ENCODE results near the gene HOXA7.
A peak's percentile ranks its signal among the peaks of the same experiment; 100 is the strongest.

The HOXA7 gene

DNA sequence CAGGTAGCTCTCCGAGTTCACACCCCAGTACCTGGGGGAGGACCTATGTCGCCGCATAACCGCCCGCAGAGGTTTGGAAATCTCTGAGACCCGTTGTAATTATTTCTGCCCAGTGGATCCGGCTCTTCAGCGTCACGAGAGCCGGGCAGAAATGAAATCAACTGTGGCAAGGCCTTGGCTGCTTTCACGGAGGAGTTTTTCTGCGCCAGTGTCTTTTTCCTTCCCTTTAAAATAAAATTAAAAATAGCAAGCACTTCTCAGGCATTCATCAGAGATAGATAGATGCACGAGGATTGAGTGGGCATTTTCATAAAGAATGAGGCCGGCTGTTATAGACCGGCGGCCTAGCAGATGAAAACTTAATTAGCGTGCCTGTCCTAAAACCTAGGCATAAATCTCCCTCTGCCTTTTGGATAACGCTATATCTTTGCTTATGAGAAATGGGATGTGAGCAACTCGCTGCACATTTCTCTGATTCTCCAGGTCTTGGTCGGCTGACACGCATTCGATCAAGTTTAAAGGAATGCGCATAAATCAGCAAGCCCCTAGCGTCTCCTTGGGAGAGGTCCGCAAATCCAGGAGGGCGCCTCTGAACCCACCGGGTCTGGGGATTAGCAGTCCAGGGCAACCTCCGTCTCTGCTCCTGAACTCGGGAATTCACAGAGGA is 37.0 kb upstream of the HOXA7 start:
- DNase-seq (ENCODE audit: low read depth, low spot score), result no peak

- no peak for DNase-seq (ENCODE audit: low read depth, low spot score)
Measured at GRCh38 chr7:27192546-27193334, 36.3 kb upstream of the HOXA7 start.

DNA sequence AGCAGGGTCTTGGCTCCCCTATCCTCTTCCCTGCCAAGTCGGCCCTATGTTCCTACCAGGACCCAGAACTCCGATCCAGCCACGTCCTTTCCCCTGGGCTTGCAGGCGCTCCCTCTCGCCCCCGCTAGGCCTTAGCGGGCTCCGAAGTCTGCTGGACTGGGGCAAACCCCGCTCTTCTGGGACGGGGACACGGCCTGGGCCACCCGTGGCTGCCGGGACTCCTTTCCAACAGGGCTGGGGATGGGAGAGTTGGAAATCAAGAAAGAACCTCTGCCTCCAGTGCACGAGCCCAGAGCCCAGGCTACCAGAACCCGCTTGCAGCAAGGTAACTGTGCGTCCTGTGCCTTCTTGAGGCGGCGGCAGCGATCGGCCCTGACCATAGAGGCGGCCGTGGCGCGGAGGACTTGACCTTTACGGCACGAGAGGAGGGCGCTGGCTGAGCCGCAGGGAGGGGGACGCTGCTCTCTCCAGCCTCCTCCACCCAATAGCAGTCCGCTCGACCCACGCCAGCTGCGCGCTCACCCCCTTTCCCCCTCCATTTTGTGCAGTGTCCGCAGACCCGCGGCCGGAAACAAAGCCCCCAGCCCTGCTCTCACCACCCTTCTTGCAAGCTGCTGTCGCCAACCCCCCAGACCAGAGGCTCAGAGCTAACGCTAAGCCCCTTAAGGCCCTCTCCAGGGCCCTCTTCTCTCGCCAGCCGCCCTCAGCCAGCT is 35.5 kb upstream of the HOXA7 start:
- DNase-seq (ENCODE audit: low read depth, low spot score), result no peak

DNA sequence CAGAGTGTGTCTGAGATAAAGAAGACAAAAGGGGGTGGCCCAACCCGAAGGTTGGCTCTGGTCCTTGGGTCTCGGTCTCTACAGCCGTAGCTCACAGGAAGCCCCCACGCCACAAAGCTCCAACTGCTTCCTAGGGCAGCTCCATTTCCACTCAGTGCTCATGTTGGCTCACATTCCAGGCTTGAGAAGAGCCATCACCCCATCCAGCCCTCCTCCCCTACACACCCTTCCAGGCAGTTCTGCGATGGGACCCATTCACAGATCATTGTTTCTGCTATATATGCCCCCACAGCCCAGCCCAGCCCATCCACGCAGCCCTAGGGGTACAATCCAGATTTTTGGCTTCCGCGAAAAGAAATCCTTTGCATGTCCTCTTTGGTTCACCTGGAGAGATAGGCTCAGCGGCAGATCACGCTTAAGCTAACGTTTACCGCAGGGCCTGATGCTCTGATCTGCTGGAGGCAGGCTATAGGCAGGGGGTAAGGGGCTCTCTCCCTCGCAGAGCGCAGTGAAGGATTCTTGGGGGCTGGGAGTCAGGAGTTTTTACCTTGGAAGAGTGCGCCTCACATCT is 34.8 kb upstream of the HOXA7 start:
- no peak for DNase-seq (ENCODE audit: low read depth, low spot score)

DNA sequence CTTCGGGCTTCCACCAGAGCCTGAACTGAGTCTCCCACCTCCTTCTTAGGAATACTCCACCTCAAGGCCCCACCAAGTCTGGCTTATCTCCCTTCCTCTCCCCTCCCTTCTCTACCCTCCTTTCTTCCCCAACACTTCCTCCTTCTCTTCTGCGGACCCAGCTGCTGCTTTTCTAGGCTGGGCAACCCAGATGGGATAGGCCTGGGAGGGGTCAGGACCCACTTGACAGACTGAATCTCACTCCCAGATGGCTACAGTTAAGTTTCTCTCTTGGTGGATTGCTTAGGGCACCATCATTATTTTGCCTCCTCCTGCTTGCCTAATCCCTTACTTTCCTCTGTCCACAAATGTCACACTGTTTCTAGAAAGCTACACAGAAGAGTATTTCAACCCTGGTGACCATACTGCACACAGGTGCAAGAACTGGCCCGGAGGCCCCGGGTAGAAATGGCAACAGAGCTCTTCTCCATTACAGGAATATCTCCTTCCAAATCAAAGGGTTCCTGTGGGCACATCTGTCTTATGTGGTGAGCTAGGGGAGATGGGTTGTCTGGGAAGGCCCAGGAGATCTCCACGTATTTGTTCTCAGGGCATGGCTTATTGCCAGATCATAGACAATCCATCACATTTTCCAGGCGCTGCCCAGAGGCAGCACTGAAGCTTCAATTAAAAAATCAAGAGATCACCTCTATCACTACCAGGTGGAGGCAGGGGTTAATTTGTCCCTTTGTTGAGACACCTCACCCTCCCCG is 33.7 kb upstream of the HOXA7 start:
- DNase-seq (ENCODE audit: low read depth, low spot score), result no peak

GRCh38 chr7:27189295-27189996 is 33.0 kb upstream of the HOXA7 start:
- DNase-seq (ENCODE audit: low read depth, low spot score), result no peak

DNA sequence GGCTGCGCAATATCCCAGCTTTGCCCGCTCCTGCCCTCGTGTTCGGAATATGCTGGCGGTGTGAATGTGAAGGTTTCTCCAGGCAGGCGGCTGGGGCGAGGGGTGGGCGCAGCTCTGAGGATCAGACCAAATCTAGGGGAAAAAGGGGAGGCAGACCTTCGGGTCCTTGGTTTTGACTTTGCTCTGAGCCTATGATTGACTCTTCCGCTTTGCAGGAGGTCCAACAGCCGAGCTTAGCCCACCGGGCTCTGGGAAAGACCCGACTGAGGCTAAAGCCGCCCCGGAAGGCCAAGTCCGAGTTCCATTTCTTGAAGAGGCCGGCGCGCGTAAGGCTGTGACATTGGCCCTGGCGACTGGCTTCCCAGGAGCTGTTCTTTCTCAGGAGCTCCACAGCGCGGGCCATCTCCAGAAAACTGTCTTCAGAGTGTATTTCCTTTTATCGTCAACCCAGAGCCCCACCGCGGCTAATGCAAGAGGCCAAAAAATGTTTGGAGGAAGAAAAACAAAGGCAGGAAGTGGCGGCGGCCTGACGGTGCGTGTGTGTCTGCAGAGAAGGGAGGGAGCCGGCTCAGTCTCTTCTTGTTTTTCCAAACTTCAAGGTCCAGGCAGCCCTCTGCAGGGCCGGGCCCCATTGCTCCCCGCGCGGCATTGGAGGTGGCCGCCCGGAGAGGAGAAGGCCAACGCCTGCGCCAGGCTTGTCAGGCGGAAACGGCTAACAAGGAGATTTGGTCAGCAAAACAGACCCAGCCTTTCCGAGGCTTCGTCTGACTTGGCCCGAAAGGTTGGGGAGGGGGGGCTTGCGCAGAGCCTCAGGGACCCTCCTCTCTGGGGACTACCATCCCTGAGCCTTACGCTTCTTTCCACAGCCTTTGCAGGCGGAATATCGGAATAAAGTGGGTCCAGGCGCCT is 32.2 kb upstream of the HOXA7 start:
- no peak for DNase-seq (ENCODE audit: low read depth, low spot score)

DNA sequence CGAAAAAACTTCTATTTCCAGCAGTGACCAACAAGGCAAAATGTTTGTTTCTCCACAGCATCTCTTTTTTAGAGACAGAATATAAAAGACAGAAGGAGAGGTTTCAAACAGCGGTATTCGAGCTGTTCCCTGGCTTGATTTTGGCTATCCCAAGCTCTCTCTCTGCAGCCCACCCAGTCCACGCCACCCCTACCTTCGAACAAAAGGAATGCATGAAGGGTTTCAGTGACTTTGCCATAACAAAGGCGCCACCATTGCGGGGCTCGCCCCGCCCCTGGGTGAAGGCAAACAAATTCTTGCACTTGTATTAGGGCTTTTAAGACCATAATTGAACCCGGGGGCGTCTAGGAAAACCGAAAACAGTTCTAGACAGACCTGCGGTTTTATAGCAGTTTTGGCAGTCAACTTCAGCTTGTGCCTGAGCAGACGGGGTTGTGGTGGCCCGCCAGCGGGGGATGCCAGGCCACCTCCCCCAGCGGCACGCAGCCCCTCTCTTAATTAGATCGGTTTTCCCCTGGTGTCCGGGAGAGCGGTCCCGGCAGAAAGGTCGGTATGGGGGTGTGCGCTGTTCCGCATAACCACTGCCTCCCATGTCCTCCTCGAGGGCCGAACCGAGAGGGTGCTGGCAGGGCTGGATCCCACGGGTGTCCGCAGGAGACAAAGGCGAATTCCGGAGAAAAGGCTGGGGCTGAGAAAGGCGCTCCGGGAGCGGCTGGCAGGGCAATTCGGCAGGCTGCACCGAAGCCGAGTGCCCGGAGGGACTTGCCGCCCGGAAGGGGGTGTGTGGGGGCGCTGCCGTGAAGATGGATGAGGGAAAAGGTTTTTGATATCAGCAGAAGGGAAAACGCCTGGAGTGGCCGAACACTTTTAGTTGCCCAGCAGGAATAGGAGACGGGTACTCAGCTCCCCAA is 31.3 kb upstream of the HOXA7 start:
- DNase-seq (ENCODE audit: low read depth, low spot score), result no peak

GRCh38 chr7:27186668-27187474 is 30.4 kb upstream of the HOXA7 start:
- DNase-seq (ENCODE audit: low read depth, low spot score), result no peak

- no peak for DNase-seq (ENCODE audit: low read depth, low spot score)
Measured at GRCh38 chr7:27185854-27186667, 29.6 kb upstream of the HOXA7 start.

- DNase-seq (ENCODE audit: low read depth, low spot score), result no peak
Measured at GRCh38 chr7:27185013-27185853, 28.8 kb upstream of the HOXA7 start, which contains the start of gene HOXA11. HOXA11 (minus strand) TSS chr7:27185232; CDS start chr7:27185144, 88 bp downstream.

GRCh38 chr7:27184337-27185012 is 28.0 kb upstream of the HOXA7 start:
- DNase-seq (ENCODE audit: low read depth, low spot score), result peak; percentile 45

GRCh38 chr7:27183682-27184336 is 27.3 kb upstream of the HOXA7 start:
- DNase-seq (ENCODE audit: low read depth, low spot score), result no peak

GRCh38 chr7:27182861-27183681 is 26.6 kb upstream of the HOXA7 start:
- DNase-seq (ENCODE audit: low read depth, low spot score), result no peak
